Subcutaneous abdominal adipose tissue (tissue), 5 donors: ENCODE data around the gene PRKACG.

Experiments used
- H3K27ac ChIP-seq: one replicate; pipeline ENCODE4 v1.7.0; 2013; ENCODE audit warnings: low read depth, mild to moderate bottlenecking, inconsistent platforms, low read length, moderate library complexity
- H3K27me3 ChIP-seq, 5 donors: one replicate each; pipeline ENCODE4 v1.7.0; 2013; ENCODE audit warnings: low read length in 5 of 5, inconsistent platforms in 1 of 5; ENCODE audit not compliant: control insufficient read depth in 5 of 5, insufficient read depth in 4 of 5
- H3K36me3 ChIP-seq, 5 donors: one replicate each; pipeline ENCODE4 v1.7.0; 2013; ENCODE audit warnings: low read length in 5 of 5; ENCODE audit not compliant: control insufficient read depth in 5 of 5, insufficient read depth in 5 of 5
- H3K4me1 ChIP-seq, 5 donors: one replicate each; pipeline ENCODE4 v1.7.0; 2013; ENCODE audit warnings: low read length in 5 of 5, mild to moderate bottlenecking in 3 of 5, moderate library complexity in 1 of 5; ENCODE audit not compliant: control insufficient read depth in 5 of 5, insufficient read depth in 5 of 5
- H3K4me3 ChIP-seq, 5 donors: one replicate each; pipeline ENCODE4 v1.7.0; 2013; ENCODE audit warnings: low read length in 5 of 5, low read depth in 1 of 5
- H3K9ac ChIP-seq, 5 donors: one replicate each; pipeline ENCODE4 v1.7.0; 2013; ENCODE audit warnings: low read length in 5 of 5, mild to moderate bottlenecking in 4 of 5, moderate library complexity in 3 of 5
- H3K9me3 ChIP-seq, 5 donors: one replicate each; pipeline ENCODE4 v1.7.0; 2013; ENCODE audit warnings: low read length in 5 of 5; ENCODE audit not compliant: control insufficient read depth in 5 of 5
- donor health status: healthy.
- donor health status: healthy.
- donor health status: healthy.
- donor health status: healthy.
- donor health status: healthy.

PRKACG gene

DNA sequence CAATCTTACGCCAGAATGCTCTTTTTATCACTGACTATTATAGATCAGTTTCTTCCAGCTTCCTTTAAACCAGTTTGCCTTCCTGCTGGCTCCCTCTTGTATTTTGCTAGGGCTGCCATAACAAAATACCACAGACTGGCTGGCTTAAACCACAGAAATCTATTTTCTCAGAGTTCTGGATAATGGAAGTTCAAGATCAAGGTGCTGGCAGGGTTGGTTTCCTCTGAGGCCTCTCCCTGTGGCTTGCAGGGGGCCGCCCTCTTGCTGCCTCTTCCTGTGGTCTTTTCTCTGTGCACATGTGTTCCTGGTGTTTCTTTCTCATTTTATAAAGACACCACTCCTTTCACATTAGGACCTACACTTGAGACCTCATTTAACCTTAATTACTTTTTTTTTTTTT, 14.8 kb upstream of the PRKACG start:
- Histone ChIP-seq H3K4me1 (peaks cover 0 to 9% (median 0%) of the 10 kb centered on the region in 5 donors), H3K9ac (no peak overlapping the region), H3K9me3 (peaks cover 0 to 4% (median 0%) of the 10 kb centered on the region in 5 donors), H3K36me3 (no peaks in the 10 kb centered on the region), H3K27ac (no peak overlapping the region), H3K27me3 (peaks cover 0 to 5% (median 0%) of the 10 kb centered on the region in 5 donors), H3K4me3 (no peak overlapping the region)

DNA sequence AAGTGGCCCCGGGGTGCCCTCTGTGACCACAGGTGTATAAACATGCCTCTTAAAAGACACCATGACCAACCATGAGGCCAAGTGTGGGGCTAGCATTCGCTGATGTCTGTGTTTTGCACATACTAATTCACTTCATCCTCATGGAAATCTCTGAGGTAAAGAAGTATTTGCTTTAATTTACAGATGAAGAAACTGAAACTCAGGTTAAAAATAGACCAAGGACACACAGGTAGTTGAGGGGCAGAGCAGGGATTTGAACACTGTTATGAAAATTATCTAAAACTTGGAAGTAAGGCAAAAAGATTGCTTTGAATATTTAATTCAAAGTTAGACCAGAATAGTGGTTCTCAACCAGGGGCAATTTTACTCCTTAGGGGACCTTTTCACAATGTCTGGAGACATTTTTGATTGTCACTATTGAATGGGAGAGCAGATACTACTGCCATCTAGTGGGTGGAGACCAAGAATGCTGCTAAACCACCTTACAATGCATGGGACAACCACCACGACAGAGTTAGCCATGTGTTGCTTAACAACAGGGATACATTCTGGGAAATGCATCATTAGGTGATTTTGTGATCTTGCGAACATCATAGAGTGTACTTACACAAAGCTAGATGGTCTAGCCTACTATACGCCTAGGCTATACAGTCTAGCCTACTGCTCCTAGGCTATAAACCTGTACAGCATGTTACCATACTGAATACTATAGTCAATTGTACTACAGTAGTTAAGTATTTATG, 13.6 kb upstream of the PRKACG start:
- H3K27ac ChIP-seq: no peak overlapping the region
- H3K36me3 ChIP-seq: no peaks in the 10 kb centered on the region
- no peak overlapping the region for H3K4me3 ChIP-seq
- H3K9ac ChIP-seq: no peak overlapping the region
- H3K27me3 ChIP-seq: peaks cover 0 to 5% (median 0%) of the 10 kb centered on the region in 5 donors
- H3K4me1 ChIP-seq: peaks cover 0 to 9% (median 0%) of the 10 kb centered on the region in 5 donors
- H3K9me3 ChIP-seq: peaks cover 0 to 4% (median 0%) of the 10 kb centered on the region in 5 donors

DNA sequence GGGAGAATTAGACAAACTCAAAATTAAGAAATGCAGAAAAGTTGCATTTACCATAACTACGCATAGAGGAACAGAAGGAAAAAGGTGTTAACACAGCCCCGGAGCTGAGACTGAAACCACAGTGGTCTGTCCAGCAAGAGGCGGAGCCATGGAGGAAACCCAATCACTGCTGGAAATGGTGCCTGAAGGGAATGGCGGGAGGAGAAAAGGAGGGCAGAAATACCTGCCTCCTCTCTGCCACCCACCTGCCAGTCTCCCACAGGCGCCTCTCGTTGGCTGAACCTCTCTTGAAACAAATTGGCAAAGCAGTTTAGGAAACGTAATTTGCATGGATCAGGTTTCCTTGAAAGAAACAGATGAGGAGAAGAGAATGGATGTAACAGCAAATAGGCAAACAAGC, 9.7 kb upstream of the PRKACG start:
- peaks cover 0 to 5% (median 0%) of the 10 kb centered on the region in 5 donors for H3K27me3 ChIP-seq
- H3K36me3 ChIP-seq: no peaks in the 10 kb centered on the region
- peak overlapping the region in 1 of 5 donors; percentile 13 for H3K4me3 ChIP-seq
- H3K9ac ChIP-seq: no peak overlapping the region
- no peak overlapping the region for H3K27ac ChIP-seq
- H3K4me1 ChIP-seq: no peaks in the 10 kb centered on the region
- no peaks in the 10 kb centered on the region for H3K9me3 ChIP-seq

DNA sequence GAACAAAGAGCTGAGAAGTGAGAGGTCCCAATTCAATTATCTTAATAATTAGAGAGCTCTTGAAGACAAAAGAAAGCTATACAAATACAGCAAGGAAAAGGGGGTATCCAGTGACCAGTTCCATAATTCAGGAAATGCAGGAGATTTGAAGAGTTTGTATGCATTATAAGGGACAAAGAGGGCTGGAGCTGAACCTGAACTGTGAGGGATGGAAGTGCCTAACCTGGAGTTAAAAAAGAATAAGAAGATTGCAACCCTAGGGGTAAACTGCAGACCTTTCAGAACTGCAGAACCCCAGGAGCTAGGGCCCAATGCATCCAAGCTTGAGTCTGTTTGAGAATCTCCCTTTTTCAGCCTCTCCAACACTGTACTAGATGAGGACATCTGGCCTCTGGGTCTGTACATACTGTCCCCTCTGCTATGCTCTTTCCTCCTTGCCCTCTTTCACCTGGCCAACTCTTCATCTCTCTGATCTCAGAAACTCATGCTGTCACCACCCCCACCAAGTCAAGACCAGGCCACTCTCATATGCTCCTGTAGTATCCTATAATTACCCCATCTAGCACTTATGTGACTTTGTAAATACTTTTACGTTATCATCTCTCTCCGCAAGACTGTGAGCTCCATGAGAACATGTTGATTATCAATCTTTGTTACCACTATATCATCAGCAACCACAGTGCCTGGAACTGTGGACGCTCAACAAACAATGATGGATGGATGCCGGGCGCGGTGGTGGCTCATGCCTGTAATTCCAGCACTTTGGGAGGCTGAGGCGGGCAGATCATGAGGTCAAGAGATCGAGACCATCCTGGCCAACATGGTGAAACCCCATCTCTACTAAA, 6.6 kb upstream of the PRKACG start:
- no peaks in the 10 kb centered on the region for H3K36me3 ChIP-seq
- H3K9me3 ChIP-seq: no peaks in the 10 kb centered on the region
- peaks cover 0 to 5% (median 0%) of the 10 kb centered on the region in 5 donors for H3K27me3 ChIP-seq
- H3K9ac ChIP-seq: no peak overlapping the region
- no peak overlapping the region for H3K4me3 ChIP-seq
- H3K4me1 ChIP-seq: peaks cover 0 to 2% (median 0%) of the 10 kb centered on the region in 5 donors
- no peak overlapping the region for H3K27ac ChIP-seq

DNA sequence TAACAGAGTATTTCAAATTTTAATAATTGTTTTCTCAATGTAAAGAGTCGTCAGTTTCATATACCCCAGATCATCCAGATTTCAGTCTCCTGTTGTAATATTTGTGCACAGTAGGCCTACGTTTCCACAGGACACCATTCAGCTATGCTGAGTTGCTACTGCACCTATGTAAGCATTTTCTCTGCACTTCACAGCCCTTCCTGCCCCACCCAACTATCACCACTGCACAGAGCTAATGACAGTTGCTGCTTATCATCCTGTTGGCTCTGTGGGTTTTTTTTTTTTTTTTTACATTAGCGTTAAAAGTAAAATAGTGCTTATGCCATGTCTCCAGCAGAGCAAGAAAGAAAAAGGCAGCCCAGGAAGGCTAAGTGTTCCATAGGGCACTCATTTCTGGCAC, 5.9 kb upstream of the PRKACG start:
- Histone ChIP-seq H3K27me3 (peaks cover 0 to 5% (median 0%) of the 10 kb centered on the region in 5 donors), H3K4me3 (no peak overlapping the region), H3K4me1 (peaks cover 0 to 2% (median 0%) of the 10 kb centered on the region in 5 donors), H3K27ac (no peak overlapping the region), H3K9ac (no peak overlapping the region), H3K9me3 (no peaks in the 10 kb centered on the region), H3K36me3 (no peaks in the 10 kb centered on the region)

DNA sequence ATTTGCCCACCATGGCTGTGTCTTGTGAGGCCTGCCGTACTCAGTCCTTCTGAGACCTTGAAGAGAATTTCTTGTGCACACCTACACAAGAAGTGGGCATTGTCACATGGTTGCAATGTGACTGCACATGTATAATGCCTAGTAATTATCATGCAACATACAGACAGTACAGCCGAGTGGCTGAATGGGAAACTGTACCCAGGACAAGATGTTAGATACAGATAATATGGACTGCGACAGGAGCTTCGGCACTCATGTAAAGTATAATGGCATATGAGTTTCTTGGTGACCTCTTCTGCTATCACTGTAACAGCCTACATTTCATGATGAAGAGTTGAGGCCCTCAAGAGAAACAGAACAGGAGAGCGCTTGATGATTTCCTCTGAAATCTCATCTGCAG, 4.8 kb upstream of the PRKACG start:
- Histone ChIP-seq H3K4me3 (no peak overlapping the region), H3K9me3 (no peaks in the 10 kb centered on the region), H3K27me3 (no peaks in the 10 kb centered on the region), H3K9ac (no peak overlapping the region), H3K36me3 (no peaks in the 10 kb centered on the region), H3K27ac (no peak overlapping the region), H3K4me1 (peaks cover 0 to 2% (median 0%) of the 10 kb centered on the region in 5 donors)

DNA sequence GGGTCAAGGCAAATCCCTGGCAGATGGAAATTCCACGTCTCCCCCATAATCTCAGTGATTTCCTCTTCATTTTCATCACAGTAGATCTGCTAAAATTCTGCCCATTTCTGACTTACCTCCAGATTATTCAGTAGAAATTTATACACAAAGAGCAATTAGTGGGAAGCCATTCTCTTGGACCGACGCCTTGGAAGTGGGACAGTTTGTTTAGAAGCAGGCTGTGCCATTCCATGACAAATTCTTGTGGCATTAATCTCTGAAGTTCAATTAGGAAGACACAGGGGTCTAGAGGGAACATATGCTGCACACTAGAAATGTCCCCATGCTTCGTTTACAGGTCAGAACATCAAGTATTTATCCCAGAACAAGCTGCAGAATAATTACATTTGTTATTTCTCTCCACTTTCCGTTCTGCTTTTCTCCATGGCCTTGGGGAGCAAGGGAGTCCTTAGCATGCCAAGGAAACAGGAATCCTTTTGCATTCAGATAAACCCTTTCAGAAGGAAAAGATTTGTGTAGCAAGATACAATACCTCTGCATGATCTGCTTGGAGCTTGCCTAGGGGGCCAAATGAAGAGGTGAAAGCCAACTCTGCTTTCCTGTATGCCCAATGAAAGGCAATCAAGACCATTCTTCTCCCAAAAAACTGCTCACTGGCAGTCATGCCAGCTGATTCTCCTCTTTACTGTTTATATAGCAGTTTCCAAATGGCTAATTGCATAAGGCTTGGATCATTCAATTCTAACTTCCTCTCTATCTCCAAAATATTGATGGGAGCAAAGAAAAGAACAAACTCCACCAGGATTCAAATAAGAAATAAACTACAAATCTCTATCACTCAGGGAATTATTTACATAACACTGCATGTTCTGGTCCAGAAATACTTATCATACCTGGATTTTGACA, 2.5 kb upstream of the PRKACG start:
- Histone ChIP-seq H3K27me3 (no peaks in the 10 kb centered on the region), H3K4me3 (no peak overlapping the region), H3K9me3 (no peaks in the 10 kb centered on the region), H3K36me3 (no peaks in the 10 kb centered on the region), H3K9ac (no peak overlapping the region), H3K4me1 (peaks cover 0 to 2% (median 0%) of the 10 kb centered on the region in 5 donors), H3K27ac (no peak overlapping the region)

DNA sequence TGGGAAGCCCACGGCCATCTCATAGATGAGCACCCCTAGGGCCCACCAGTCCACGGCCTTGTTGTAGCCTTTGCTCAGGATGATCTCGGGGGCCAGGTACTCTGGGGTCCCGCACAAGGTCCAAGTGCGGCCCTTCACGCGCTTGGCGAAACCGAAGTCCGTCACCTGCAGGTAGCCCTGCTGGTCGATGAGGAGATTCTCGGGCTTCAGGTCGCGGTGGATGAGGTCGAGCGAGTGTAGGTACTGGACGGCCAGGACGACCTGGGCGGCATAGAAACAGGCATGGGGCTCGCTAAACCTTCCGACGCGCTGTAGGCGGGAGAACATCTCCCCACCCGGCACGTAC, 558 bp downstream of the PRKACG start:
- no peak overlapping the region for H3K4me3 ChIP-seq
- H3K9me3 ChIP-seq: no peaks in the 10 kb centered on the region
- H3K36me3 ChIP-seq: peaks cover 0 to 3% (median 0%) of the 10 kb centered on the region in 5 donors
- no peak overlapping the region for H3K9ac ChIP-seq
- no peak overlapping the region for H3K27ac ChIP-seq
- H3K27me3 ChIP-seq: no peaks in the 10 kb centered on the region
- peaks cover 0 to 2% (median 0%) of the 10 kb centered on the region in 5 donors for H3K4me1 ChIP-seq

DNA sequence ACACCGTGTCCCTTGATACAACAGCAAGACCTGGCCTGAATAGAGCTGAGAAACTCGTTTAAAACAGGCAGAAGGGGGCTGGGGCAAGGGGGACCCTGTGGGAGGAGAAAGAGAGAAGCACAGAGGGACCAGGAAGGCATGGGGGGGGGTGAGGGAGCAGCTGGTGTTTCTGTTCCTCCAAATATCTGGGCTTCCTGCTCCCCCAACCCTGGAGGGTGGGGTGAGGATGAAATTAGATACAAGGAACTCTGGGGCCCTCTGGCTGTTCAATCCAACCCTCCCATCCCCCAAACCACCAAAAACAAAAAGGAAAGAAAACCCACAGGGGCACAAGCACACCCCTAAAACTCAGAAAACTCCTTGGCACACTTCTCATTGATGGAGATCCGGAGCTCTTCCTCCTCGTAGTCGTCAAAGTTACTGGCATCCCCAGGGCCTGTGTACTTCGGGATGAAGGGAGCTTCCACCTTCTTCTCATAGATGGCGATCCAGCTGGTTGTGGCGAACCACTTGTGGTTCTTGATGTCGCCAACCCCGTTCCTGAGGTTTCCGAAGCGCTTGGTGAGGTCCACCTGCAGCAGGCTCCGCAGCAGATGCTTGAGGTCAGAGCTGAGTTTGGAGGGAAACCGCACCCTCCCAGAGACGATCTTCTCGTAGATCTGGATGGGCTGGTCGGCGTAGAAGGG, 1.1 kb downstream of the PRKACG start:
- no peaks in the 10 kb centered on the region for H3K9me3 ChIP-seq
- no peak overlapping the region for H3K4me3 ChIP-seq
- H3K9ac ChIP-seq: no peak overlapping the region
- peaks cover 0 to 2% (median 0%) of the 10 kb centered on the region in 5 donors for H3K4me1 ChIP-seq
- no peaks in the 10 kb centered on the region for H3K27me3 ChIP-seq
- peaks cover 0 to 3% (median 0%) of the 10 kb centered on the region in 5 donors for H3K36me3 ChIP-seq
- no peak overlapping the region for H3K27ac ChIP-seq
